ENCODE measurements around the gene SLC29A4.
"Not testable (repeated sequence)": the region's sequence is repeated elsewhere in the genome, so short reads cannot be mapped to it uniquely, and the experiment has no call there.

The SLC29A4 gene

DNA sequence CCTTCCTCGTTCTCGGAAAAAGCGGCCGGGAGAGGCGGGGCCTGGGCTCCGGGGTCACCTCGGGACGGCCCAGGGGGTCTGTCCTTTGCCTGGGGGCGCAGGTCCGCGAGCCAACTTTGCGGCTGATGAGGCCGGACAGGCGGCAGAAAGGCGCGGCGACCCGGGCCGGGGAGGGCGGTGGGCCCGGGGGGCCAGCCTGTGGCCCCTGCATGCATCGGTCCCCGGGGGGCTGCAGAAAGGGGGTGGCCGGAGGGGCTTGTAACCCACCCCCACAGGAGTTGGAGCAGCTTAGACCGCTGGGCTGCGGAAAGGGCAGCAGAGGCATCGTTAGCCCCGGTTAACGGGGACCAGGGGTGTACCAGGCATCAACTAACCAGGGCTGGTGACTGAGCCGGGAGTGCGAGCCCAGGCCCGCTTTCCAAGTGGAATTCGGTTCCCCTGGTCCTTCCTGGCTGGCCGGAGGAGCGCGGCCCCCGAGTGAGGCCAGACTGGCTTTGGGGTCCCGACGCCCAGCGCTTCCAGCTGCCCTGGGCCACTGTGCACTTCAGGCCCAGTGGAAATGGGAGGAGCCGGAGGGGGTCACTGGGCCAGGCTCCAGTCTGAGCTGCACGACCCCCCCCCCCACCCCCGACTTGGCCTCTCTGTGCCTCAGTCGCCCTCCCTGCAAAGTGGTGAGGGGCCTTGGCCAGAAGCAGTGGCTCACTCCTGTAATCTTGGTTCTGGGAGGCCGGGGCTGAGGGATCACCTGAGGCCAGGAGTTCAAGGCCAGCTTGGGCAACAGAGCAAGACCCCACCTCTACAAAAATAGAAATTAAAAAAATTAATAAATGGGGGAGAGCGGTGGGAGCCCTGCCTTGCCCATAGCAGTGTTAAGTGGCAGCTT is 919 bp downstream of the SLC29A4 start:
- no peaks in the 10 kb centered on the region for H3K9me3 Mint-ChIP-seq
- no peak overlapping the region for H3K4me3 Mint-ChIP-seq
- H3K4me1 Mint-ChIP-seq (ENCODE audit: low read depth), result no peaks in the 10 kb centered on the region
- no peak for DNase-seq (ENCODE audit: low spot score)
- no peak overlapping the region for H3K27ac Mint-ChIP-seq
- no peaks in the 10 kb centered on the region for H3K36me3 Mint-ChIP-seq (ENCODE audit: low read depth)
- H3K27me3 Mint-ChIP-seq (ENCODE audit: low read depth), result peaks cover 12% of the 10 kb centered on the region

DNA sequence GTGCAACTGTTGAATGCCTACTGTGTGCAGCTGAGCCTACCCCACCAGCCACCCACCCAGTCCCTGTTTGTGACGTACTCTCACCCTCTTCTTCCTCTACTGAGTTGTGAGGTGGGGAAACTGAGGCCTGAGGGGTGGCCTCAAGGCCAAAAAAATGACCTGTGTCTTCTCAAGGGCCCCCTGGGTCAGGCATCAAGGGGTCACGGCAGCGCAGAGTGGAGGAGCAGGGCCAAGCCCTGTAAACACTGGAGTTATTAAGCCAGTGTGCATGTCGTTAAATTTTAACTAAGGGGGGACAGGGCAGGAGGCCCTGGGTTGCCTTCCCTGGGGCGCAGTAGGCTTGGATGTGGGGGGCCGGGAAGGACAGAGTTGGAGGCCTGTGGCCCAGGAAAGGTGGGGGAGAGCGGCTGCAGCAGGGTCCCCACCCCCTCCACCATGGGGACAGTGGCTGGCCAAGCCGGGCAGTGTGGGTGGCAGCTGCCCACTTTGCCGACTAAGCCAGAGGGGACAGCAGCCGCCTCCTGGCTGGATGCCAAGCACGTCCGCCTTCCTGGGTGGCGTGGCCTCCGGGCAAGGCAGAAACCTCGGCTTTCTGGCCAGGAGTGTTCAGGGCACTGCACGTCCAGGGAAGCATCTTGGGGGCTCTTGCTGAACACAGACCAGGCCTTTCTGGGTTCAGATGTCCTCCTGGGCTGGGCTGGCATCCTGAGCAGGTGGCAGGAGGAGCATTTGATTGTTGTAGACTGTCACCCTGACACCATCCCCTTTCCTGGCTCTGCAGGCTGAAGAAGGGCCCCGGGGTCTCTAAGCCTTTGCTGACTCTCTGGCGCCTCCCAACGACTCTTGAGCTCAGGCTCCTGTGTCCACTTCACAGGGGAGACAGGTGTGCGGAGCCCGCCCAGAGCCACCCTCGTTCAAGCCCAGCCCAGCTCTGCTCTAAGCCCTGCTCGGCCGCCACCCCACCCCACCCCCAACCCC is 1.9 kb downstream of the SLC29A4 start:
- peaks cover 12% of the 10 kb centered on the region for H3K27me3 Mint-ChIP-seq (ENCODE audit: low read depth)
- no peak overlapping the region for H3K27ac Mint-ChIP-seq
- no peaks in the 10 kb centered on the region for H3K36me3 Mint-ChIP-seq (ENCODE audit: low read depth)
- DNase-seq (ENCODE audit: low spot score), result no peak
- H3K4me1 Mint-ChIP-seq (ENCODE audit: low read depth), result no peaks in the 10 kb centered on the region
- H3K9me3 Mint-ChIP-seq, result no peaks in the 10 kb centered on the region
- H3K4me3 Mint-ChIP-seq, result peak overlapping the region; percentile 26

DNA sequence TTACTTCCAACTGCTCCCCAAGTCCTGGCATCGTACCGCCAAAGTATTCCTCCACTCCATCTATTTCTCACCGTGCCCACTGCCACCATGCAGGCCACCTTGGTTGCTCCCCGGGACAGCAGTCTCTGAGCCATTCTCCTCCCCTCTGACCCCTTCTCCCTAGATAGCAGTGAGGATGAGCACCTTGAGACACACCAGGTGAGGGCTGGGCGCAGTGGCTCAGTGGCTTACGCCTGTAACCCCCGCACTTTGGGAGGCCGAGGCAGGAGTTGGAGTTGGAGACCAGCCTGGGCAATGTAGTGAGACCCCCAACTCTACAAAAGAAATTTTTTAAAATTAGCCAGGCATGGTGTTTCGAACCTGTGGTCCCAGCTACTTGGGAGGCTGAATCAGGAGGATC is 4.2 kb downstream of the SLC29A4 start:
- Mint-ChIP-seq H3K9me3 (no peaks in the 10 kb centered on the region), H3K4me3 (no peak overlapping the region), H3K27ac (no peak overlapping the region), H3K27me3 (ENCODE audit: low read depth) (peaks cover 7% of the 10 kb centered on the region), H3K36me3 (ENCODE audit: low read depth) (no peaks in the 10 kb centered on the region), H3K4me1 (ENCODE audit: low read depth) (no peaks in the 10 kb centered on the region)
- no peak for DNase-seq (ENCODE audit: low spot score)

DNA sequence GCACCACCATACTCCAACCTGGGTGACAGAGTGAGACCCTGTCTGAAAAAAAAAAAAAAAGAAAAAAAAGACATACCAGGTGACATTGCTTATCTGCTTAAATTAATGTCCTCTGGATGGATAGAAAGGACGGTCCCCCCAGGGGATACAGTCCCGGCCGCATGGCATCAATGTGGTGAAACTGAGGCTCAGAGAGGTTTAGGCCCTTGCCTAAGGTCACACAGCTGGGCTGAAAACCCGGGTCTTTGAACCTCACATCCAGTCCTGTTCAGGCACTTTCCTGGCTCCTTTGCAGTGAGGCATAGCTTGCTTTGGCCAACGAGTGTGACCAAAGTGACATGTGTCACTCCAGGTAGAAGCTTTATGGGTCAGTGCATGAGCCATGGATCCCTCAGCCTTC is 4.6 kb downstream of the SLC29A4 start:
- DNase-seq (ENCODE audit: low spot score); H3K36me3 Mint-ChIP-seq (ENCODE audit: low read depth); H3K4me1 Mint-ChIP-seq (ENCODE audit: low read depth); H3K4me3 Mint-ChIP-seq; H3K27me3 Mint-ChIP-seq (ENCODE audit: low read depth); H3K27ac Mint-ChIP-seq; H3K9me3 Mint-ChIP-seq: not testable (repeated sequence)

DNA sequence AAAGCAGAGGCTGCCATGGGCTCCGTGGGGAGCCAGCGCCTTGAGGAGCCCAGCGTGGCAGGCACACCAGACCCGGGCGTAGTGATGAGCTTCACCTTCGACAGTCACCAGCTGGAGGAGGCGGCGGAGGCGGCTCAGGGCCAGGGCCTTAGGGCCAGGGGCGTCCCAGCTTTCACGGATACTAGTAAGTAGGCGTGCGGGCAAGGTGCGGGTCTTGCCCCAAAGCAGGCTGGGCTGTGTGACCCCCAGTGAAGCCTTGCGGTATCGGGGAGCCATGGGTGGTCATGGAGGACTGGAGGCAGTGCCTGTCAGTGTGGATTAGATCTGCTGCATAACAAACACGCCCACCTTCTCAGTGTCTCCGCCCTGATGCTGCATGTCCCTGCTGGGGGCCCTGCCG is 5.1 kb downstream of the SLC29A4 start:
- Mint-ChIP-seq H3K4me3 (no peak overlapping the region), H3K9me3 (no peaks in the 10 kb centered on the region), H3K36me3 (ENCODE audit: low read depth) (no peaks in the 10 kb centered on the region), H3K4me1 (ENCODE audit: low read depth) (no peaks in the 10 kb centered on the region), H3K27ac (no peak overlapping the region), H3K27me3 (ENCODE audit: low read depth) (peaks cover 7% of the 10 kb centered on the region)
- no peak for DNase-seq (ENCODE audit: low spot score)

DNA sequence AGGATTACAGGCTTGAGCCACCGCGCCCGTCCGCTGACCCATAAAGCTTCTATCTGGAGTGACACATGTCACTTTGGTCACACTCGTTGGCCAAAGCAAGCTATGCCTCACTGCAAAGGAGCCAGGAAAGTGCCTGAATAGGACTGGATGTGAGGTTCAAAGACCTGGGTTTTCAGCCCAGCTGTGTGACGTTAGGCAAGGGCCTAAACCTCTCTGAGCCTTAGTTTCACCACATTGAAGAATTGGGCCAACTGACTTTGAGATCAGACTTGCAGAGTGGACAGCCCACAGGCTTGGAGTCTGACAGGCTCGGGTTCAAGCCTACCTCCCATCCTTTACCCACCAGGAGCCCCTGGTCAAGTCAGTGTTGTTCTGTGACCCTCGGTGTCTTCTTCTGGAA is 5.8 kb downstream of the SLC29A4 start:
- H3K4me3 Mint-ChIP-seq; H3K4me1 Mint-ChIP-seq (ENCODE audit: low read depth); H3K36me3 Mint-ChIP-seq (ENCODE audit: low read depth); H3K27me3 Mint-ChIP-seq (ENCODE audit: low read depth); H3K9me3 Mint-ChIP-seq; H3K27ac Mint-ChIP-seq; DNase-seq (ENCODE audit: low spot score): not testable (repeated sequence)

DNA sequence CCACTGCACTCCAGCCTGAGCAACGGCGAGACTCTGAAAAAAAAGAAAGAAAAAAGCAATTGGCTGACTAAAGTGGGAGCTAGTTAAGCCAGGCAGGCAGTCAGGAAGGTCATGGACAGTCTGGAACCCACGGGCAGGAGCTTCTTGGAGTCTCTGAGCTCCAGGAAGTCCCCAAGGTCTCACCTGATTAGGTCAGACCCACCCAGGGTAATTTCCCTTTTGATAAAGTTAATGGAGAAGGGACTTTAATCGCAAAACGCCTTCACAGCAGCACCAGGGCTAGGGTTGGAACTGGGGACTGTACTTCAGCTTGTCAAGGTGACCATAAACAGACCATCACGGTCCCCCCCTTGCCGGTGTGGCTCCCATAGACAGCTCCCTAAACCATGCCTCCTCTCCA is 6.6 kb downstream of the SLC29A4 start:
- Mint-ChIP-seq H3K4me1 (ENCODE audit: low read depth) (no peaks in the 10 kb centered on the region), H3K27me3 (ENCODE audit: low read depth) (peaks cover 5% of the 10 kb centered on the region), H3K9me3 (no peaks in the 10 kb centered on the region), H3K36me3 (ENCODE audit: low read depth) (no peaks in the 10 kb centered on the region), H3K4me3 (no peak overlapping the region), H3K27ac (no peak overlapping the region)
- no peak for DNase-seq (ENCODE audit: low spot score)

DNA sequence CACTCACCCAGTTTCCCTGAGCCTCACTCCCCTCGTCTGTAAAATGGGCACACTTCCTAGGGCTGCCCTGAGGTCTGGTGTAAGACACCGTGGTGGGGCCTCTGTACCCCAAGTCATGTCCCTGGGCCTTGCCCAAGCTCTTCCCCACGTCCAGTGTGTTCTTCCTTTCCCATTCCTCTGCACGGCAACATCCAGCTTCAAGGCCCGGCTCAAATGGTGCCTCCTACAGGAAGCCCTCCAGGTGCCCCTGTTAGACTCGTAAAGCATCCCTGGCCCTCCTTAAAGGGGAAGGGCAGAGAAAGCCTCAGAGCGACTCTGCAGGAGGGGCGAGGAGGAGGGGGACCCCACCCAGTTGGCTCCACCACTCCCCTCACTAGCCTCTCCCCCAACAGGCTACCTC is 8.6 kb downstream of the SLC29A4 start:
- no peaks in the 10 kb centered on the region for H3K36me3 Mint-ChIP-seq (ENCODE audit: low read depth)
- H3K27ac Mint-ChIP-seq, result no peak overlapping the region
- no peak overlapping the region for H3K4me3 Mint-ChIP-seq
- H3K4me1 Mint-ChIP-seq (ENCODE audit: low read depth), result peaks cover 3% of the 10 kb centered on the region
- no peaks in the 10 kb centered on the region for H3K9me3 Mint-ChIP-seq
- no peak for DNase-seq (ENCODE audit: low spot score)
- peaks cover 12% of the 10 kb centered on the region for H3K27me3 Mint-ChIP-seq (ENCODE audit: low read depth)

DNA sequence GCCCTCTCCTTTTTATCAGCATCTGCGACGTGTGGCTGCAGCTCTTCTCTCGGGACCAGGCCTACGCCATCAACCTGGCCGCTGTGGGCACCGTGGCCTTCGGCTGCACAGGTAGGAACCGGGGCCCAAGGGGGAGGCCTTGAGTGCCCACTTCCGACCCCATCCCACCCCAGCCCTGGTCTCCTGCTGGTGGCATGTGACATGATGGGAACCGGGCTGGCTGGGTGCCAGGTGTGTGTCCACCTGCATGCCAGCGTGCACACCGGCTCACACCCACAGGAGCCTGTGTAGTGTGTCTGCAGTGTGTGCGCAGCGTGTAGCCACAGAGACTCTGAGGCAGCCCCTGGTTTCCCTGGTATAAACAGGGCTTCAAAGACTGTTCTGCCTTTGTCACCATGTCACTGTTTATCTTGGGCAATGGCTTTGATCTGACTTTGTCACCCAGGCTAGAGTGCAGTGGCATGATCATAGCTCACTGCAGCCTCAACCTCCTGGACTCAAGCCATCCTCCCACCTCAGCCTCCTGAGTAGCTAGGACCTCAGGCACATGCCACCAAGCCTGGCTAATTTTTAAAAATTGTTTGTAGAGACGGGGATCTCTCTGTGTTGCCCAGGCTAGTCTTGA is 9.1 kb downstream of the SLC29A4 start:
- not testable (repeated sequence) for H3K4me1 Mint-ChIP-seq (ENCODE audit: low read depth); H3K36me3 Mint-ChIP-seq (ENCODE audit: low read depth); H3K9me3 Mint-ChIP-seq; H3K27ac Mint-ChIP-seq; H3K4me3 Mint-ChIP-seq; DNase-seq (ENCODE audit: low spot score)
- H3K27me3 Mint-ChIP-seq (ENCODE audit: low read depth), result peaks cover 12% of the 10 kb centered on the region

DNA sequence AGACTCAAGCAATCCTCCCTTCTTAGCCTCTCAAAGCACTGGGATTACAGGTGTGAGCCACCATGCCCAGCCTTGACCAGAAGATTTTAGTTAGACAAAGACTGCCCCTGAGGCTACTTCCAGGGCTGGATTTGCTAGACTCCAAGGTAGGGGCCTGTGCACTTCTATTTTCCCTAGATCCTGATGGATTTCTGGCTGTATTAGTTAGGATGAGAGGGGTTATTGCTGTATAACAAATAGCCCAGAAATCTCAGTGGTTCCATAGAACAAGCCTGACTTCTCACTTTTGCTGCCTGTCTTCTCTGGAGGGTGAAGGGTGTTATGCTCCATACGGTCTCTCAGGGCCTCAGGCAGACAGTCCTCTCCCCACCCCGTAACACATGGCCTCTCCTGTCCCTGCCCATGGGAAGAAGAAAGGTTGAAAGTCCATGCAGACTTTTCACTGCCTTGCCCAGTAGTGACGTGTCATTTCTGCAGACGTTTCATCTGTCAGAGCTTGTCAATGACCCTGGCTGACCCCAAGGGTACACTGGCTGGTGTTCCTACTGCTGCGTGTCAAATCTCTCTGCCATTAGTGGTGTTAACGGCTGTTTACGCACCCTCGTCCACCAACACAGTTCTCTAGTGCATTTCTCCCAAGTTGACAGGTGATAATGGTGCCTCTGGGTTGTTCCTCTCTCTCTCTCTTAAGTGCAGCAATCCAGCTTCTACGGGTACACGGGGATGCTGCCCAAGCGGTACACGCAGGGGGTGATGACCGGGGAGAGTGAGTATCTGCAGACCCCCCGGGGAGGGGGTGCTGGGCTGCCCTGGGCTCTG is 11.6 kb downstream of the SLC29A4 start:
- Mint-ChIP-seq H3K27me3 (ENCODE audit: low read depth) (peaks cover 18% of the 10 kb centered on the region), H3K4me1 (ENCODE audit: low read depth) (peaks cover 11% of the 10 kb centered on the region), H3K27ac (no peak overlapping the region), H3K36me3 (ENCODE audit: low read depth) (no peaks in the 10 kb centered on the region), H3K4me3 (no peak overlapping the region), H3K9me3 (no peaks in the 10 kb centered on the region)
- DNase-seq (ENCODE audit: low spot score), result no peak

DNA sequence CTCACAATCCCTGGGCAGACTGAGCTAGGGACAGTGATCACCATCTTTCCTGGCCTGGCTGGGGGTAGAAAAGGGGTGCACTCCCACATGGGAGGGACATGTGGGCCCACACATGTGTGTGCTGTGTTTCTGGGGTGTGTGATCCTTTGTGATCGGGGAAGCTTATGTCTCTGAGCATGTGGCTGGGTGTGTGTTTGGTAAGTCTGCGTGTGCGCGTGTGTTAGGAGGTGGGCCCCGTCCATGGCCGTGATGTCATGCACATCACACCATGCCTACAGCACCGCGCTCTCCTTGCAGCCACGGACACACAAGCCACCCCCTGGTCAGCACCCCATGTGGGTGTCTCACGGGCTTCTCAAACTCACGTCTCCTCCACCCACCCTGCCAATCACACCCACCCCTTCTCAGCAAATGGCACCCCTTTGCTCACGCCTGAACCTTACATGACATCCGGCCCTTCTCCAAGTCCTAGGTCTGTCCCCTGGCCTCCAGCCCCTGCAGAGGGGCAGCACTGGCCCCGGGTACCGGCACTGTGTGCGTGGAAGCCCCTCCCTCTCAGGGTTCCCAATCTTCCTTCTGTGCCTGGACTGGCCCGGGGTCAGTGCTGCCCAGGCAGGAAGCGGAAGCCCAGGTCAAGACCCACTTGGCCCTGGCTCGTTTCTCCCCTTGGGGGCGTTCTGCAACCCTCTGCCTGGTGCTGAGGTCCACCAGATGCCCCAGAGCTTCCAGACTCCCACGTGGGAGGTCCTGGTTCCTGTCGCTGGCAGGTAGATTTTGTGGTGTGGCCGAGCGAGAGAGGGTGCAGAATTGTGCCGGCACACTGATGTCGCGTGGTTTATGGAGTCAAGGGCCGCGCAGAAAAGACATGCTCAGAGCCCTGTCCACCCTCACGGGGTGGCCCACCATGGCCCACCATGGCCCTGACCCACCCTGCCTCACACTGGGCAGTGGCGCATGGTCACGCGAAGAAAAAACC is 12.6 kb downstream of the SLC29A4 start:
- Mint-ChIP-seq H3K27me3 (ENCODE audit: low read depth) (peaks cover 18% of the 10 kb centered on the region), H3K4me1 (ENCODE audit: low read depth) (peaks cover 11% of the 10 kb centered on the region), H3K9me3 (no peaks in the 10 kb centered on the region), H3K27ac (no peak overlapping the region), H3K4me3 (peak overlapping the region; percentile 67), H3K36me3 (ENCODE audit: low read depth) (no peaks in the 10 kb centered on the region)
- no peak for DNase-seq (ENCODE audit: low spot score)

DNA sequence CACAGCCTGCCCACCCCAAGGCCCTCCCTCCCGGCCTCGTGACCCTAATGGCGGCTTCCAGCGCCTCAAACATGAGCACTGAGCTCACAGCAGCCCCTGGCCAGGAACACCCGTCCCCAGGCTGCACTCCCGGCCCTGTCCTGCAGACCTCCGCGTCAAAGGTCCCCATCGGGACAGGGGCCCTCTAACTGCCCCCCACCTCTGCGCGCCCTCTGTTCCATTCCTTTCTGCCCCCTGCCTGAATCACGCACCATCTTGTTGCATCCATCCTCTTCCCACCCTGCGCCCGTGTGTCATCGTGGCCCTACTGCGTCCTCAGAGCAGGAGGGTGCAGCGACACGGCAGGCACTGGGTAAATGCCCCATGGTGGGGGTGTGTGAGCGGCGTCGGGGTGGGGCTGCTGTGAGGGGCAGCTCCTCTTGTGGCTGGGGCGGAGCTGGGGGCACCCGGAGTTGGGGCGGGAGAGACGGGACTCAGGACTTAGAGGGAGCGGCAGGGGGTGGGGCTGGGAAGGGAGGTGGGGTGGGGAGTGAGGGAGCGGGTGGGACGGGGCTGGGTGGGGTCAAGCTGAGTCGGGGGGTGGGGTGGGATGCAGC is 13.4 kb downstream of the SLC29A4 start:
- Mint-ChIP-seq H3K4me3 (peak overlapping the region; percentile 67), H3K27me3 (ENCODE audit: low read depth) (peaks cover 18% of the 10 kb centered on the region), H3K4me1 (ENCODE audit: low read depth) (peaks cover 11% of the 10 kb centered on the region), H3K27ac (peak overlapping the region; percentile 20), H3K9me3 (no peaks in the 10 kb centered on the region), H3K36me3 (ENCODE audit: low read depth) (no peaks in the 10 kb centered on the region)
- DNase-seq (ENCODE audit: low spot score), result no peak
